Renal cortex interstitium (tissue), 11 donors: ENCODE data around the gene TNFAIP8. TPM values are rescaled to one million over a fixed set of nuclear protein-coding genes. Genes with fewer than 3 reads are reported as not detected.

Source experiments
- DNase-seq, 11 donors: peaks; one replicate each; pipeline ENCODE4 v3.0.0-alpha.2; 2013; ENCODE audit warnings: low read depth in 9 of 11, low spot score in 4 of 11; ENCODE audit errors: extremely low read depth in 1 of 11
- polyA plus RNA-seq, 3 donors: library from polyadenylated mRNA; unstranded; fragments of 120-200 nt; gene quantifications; one replicate each; pipeline ENCODE4 v1.2.1, GENCODE V29; 2013; ENCODE audit not compliant: insufficient read length in 3 of 3

Gene TNFAIP8
- polyA plus RNA-seq, 3 donors: 26.0 to 29.5 (median 26.0) TPM

DNA sequence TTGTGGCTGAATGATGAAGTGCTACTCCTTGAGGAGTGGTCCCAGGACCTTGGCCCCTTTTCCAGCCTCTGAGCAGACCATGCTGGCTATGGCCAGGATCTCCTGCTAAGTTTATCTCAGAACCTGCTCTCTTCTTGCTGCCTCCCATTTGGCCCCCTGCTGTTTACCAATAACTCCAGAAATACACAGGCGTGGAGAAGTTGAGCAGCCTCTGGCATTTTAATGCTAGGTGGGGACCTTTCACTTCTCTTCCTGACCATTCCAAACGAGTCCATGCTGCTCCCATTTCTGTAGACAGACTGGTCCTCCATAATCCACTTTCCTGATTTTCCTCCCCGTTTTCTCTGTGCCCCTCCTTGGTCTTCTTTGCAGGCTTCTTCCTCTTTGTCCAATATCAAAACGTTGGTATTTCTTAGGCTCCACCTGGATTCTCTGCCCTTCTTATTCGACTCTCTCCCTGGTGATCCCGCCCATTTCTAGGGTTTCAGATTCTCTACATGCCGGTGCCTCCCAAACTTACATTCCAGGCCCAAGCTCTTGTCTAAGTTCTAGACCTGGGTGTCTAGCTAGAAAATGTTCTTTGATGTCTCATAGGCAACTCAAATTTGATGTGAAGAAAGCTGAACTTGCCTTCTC is 33.4 kb upstream of the TNFAIP8 start:
- DNase-seq: no peak

DNA sequence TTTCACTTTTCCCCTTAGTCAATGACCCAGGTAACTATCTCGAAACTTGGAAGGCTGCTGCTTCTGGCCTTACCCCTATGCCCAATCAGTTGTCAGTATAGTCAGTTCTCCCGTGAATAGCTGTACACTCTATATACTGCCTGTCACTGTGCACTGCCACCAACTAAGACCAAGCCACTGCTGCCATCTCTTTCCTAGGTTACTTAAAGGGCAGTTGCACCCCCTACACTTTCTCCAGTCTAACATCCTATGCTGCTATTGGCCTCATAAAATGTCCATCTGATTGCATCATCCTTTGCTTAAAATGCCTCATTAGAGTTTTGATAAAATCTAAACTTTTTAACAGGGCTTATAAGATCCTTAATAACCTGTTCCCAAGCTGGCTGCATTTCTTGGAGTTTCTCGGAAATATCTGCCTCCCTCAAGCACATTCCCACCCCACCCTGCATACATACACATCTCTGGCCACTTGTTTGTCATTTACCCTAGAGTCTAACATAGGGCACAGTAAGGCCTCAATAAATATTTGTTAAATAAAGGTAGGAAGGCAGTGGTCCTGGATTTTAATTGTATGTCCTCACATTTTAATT is 32.8 kb upstream of the TNFAIP8 start:
- DNase-seq: no peak

DNA sequence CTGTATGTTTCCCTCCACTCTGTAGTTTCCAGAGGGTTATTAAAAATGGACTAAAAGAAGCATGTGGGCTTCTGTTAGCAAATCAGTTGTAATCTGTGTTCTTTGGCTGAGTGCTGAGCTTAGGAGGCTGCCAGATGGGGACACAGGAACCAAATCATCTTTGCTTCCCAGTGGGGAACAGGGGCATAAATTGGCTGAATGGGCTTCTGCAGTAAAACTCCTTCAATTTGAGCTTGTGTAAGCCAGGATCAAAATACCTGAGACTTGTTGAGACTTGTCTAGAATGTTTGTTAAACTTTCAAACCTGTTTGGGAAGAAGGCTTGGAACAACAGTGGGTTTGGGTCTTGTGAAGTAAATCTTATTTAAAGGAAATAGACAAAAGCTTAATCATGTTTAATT is 32.2 kb upstream of the TNFAIP8 start:
- no peak for DNase-seq

DNA sequence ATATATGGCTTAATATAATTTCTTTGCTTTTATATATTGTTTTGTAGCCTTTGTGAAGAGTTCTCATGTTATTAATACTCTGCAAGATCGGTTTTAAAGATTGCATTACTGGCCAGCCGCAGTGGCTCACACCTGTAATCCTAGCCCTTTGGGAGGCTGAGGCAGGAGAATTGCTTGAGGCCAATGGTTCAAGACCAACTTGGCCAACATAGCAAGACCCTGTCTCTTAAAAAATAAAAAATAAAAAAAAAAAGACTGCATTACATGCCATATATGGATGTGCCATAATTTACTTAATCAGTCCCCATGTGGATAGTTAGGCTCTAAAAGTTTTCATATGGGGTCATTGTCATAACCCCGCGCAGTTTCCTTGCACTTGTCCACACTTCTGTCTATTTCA is 31.0 kb upstream of the TNFAIP8 start:
- DNase-seq: no peak

DNA sequence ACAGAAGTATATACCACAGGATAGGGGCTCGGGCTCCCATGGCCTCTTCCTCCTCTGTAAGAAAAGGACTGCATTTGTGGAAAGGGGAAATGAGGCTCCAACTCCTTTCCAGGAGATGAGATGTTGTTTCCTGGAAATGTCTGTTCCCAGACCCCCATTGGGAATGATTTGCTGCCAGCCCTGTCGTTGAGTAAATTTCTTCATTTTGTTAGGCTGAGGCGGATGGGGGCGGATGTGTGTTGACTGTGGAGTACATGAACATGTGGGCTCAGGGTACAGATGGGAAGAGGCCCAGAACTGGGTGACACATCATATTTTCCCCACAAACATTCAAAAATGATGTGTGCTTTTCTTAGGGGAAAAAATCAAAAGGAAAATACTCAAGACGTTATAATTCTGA is 28.8 kb upstream of the TNFAIP8 start:
- no peak for DNase-seq

DNA sequence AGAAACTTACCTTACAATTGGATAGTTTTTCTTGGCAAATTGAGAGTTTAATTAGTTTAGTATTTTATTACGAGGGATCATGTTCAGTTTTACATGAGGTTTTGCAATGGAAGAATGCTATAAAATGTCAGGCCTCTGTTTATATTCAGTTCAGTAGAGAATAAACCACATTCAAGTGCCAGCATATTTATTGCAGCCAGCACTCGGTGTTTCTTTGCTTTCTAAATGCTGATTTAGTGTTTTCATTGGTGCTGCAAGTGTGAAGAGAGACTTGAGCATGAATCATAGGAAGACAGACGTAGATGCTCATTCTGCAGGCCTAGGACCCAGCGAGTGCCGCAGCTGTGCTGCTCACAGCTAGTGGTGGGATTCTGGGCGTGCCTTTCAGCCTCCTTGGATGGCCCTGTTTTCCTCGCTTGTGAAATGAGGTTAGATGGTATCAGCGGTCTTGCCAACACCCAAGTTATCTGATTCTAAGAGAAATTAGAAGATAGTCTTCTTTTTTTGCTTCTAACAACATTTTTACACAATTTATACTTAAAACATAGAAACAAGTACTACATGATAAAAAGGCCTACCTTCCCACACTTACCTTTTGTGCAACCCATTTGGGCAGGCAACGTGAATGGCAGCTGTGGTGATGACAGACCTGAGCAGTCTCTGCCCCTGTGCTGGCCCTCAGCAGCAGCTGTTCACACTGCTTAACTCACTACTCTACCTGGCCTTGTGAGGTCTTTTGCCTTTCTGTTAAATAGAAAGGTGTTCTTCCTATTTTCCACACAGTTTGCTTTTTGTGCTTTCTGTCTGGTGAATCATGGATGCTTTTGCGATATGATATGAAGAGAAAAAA is 26.8 kb upstream of the TNFAIP8 start:
- DNase-seq: no peak

DNA sequence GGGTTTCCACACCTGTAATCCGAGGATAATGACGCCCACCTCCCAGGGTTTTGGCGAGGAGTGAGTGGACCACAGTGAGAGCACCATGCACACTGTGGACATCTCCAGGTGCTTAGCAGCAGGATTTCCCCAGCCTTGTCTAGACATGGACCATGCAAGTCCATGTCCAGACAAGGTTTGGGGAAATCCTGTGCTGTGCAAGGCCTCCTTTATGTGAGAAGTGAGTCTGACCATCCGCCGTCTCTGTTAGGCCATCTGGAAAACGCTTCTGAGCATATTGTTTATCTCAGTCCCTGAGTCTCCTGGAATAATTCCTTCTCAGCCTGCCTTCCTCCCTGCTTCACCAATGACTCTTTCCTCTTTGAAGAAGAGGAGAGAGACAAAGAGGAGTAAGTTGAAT is 26.2 kb upstream of the TNFAIP8 start:
- no peak for DNase-seq

DNA sequence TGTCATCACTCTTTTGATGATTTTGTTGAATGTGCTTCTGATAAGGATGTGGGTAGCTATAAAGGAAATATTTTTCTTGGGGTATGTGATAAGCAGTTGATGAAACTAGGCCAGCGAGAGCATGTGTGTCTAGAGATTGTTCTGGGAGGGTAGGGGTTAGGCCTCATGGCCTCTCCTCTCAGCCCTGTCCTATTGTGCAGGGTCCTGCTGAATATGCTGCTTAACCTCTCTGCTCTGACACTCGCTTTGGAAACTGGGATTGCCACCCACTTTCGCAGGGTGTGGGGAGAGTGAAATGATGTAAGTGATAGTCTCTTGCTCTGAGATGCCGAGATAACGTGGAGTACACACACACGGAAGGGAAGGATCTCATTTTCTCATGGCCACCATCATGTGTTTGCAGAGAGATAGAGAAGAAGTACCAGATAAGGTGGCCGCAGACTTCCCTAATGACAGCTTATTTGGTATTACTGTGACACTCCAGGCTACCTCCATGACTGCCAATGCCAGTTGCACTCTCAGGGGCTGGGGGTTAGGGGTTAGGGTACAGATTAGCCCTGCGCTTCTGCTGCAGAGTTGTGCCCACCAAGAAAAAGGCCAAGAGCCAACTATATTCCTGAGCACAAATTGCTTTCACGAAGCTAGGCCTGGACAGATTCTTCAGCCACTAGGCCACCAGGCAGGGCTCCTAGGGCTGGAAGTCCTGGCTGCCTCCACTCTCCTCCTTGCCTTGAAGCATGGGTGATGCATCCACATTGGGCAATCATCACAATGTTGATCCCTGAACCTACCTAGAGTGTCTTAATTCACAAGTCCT is 25.2 kb upstream of the TNFAIP8 start:
- DNase-seq: no peak

DNA sequence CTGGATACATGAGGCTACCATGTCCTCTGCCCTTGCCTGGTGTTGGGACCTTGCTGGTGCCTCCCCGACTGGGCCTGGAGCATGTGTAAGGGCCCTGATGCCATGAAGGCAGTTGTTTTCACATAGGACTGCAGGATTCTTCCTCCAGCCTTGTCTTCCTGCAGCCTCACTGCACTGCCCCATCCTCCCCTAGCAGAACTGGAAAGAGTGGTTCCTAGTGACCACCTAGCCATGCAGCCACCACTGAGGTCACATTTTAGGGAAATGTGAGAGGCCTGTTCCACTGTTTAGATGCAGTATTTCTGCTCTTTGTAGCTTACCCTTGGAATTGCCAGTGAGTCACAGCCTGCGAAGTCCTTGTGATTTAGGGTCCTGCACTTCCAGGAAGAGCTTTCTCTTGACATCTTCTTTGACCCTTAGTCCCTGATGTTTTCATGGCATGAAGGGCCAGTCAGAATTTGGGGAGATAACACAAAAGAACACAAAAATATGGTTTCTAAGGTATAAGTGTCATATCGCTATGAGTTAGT is 24.2 kb upstream of the TNFAIP8 start:
- no peak for DNase-seq

DNA sequence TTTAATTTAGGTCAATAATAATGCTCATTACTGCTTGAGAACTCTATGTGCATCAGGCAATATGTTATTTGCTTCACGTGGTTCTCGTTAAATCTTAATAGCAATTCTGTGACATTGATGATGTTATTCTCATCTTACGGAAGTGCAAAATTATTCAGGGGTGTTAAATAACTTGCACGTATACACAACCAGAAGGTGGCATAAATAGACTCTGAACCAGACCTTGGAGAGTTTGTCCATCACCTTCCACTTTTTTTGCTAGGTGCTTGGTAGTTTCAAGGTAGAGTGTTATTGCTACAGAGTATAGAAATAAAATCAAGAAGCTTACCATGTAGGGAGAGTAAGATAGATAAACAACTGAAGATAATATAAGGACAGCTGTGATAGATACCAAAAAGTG is 23.6 kb upstream of the TNFAIP8 start:
- no peak for DNase-seq

DNA sequence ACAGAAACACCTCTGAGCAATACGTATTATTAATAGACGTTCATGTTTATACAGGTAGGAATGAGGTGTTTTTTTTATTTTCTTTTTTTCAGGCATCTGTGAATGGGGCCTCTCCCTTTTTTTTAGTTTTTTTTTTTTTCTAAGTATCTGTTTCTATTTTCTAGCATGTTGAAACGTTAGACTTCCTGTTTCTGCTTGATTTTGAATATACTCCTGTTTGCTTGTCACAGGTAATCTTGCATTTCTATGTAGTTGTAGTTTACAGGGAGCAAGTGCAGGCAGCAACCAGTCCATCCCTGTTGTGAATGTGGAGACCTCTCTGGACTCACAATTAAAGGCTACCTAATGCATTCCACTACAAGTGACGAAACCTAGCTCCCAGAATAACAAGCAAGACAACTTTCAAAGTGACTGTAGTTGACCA is 22.8 kb upstream of the TNFAIP8 start:
- DNase-seq: no peak

DNA sequence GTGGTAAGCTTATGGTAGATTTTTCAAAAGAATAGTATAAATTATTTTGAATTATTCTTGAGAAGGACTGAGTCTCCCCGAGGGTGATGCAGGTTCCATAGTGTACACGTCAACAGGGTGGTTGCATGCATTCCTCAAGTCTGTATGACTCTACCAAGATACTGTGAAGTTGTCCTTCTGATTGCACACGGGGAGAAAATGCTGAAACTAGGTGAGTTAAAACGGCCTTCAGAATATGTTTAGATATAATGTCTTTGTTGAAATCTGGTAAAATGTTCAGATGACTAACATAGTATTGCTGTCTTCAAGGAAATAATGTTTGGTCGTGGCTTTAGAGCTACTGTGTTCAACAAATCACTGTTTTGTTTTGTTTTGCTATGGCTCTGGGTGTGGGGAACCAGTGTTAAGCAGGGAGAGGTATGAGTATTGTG is 22.4 kb upstream of the TNFAIP8 start:
- DNase-seq: no peak

DNA sequence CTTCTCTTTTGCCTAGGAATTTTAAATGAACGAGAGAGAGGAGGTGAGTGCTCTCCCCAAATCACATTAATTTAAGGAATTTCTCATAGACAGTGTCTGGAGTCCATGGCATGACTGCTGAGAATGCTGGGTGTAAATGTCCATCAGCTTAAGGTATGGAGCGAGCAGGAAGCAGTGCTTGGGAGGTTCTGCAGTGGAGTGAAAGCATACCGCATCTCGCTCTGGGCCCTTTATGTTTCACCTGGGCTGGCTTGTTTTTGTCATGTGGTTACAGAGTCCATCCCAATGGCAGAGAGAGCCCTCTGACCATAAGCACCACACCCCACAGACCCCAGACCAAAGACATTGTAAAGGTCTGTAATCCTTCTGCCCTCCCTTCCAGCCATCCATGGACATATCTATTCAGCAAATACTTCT is 20.6 kb upstream of the TNFAIP8 start:
- no peak for DNase-seq

DNA sequence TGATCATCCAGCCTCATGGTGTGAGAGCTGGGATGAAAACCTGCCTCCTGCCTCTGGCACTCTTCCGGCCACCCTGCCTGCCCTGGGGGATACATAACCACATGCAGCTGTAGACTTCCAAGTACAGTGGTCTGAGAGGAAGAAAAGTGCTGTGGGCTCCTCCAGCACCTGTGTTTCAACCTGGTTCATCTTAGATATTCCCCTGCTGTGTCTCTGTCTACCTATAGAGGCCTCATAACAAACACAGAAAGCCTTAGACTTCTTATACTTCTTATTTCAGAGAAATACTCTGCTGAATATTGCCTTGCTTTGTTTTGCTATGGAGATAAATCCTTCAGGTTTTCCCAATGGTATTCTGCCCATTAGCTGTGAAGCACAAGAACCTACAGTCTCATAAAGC is 19.6 kb upstream of the TNFAIP8 start:
- DNase-seq: no peak

DNA sequence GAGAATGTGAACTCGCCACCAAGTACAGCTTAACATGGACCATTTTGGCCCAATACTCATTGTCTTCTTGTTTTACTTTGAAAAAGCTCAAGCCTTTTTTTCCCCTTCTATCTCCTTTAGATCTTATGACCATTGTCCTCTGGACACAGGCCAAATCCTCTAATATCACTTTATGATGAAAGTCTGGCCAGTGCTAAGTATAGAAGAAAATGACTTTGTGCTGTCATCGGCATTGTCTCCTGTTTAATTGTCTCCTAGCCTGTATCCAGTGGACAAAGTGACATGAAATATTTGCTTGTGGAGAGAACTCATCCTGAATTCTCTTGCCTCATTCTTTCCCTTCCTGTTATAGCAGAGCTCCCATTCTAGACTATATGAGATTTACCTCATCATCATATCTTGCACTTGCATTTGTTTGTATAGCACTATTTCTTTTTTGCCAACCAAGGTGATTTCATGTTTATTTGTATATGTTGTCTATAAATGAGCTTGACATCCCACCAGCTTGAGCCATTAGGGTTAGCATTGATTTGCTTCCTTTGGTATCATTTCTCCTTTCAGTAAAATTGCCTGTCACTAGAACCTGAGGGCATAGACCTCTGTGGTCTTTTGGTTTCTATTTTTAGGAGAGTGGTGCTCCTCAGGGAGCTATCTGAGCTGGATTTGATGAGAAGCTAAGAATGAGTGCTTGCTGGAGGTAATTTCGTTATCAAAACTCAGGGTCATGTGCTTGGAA is 18.8 kb upstream of the TNFAIP8 start:
- DNase-seq: no peak

DNA sequence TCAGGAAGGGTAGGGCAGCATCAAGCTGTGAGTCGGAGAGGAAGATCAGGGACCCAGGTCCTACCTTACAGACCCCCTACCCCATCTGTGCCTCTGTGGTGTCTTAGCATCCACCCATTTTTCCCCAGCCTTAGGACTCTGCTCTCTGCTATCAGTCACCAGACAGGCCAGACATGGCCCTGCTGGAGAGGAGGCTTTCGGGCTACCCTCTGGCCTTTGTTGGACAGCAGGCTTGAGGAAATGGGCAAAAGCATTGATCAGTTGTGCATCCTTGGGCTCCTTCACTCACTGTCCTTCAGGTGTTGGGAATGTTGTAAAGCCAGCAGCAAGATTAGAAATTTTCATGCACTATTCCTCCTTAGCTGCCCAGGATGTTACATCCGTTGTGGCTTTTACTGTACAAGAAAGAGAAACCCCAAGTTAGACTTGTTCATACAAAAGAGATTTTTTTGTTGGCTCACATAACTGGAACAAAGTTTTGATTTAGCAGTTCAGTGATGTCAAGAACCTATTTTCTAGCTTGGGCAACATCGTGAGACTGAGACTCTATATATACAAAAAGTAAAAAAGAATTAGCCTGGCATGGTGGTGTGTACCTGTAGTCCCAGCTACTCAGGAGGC is 17.4 kb upstream of the TNFAIP8 start:
- DNase-seq: no peak

DNA sequence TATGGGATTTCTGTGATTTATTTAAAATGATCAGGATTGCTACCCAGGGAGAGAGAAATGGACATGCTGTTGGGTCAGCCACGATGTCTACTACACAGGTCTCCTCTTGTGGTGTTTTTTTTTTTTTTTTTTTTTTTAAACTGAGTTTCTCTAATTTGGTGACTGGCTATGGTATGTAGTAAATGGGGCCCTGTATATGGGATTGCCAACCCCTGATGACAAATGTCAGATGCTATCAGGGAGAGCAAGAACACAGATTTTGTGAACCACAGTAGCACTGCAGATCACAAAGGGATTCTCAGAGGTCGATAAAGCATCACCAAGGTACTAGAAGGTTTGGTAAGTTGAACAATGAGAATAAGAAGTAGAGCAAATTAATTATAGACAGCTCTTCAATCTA is 16.5 kb upstream of the TNFAIP8 start:
- DNase-seq: no peak

DNA sequence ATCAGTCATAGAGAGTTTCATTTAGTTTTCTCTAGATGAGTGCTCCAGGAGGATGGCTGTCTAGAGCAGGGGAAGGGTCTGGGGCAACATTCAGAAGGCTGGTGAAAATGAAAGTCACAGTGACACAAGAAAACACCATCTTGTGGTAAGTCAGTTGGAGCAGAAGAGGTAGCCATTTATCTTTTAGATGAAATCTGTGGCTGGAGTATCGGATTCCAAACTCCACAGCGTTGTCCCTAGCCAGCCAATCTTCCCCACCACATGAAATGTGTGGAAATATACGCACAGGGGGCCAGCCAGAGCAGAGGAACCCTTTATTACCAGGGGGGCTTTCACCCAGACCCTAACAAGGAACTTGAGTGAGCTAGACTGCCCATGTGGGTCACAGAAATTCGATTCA is 15.9 kb upstream of the TNFAIP8 start:
- DNase-seq: no peak
